Fibroblast of upper back skin (primary cell): ENCODE results near the gene BRME1.

Source experiments
- DNase-seq: peaks from one replicate; pipeline ENCODE4 v3.0.0-alpha.2; 2013

The BRME1 gene

GRCh38 chr19:13843104-13843921 lies 62.6 kb downstream of the BRME1 start:
- peak; percentile 74 for DNase-seq

GRCh38 chr19:13842291-13843103 lies 63.4 kb downstream of the BRME1 start:
- peak; percentile 78 for DNase-seq

DNA sequence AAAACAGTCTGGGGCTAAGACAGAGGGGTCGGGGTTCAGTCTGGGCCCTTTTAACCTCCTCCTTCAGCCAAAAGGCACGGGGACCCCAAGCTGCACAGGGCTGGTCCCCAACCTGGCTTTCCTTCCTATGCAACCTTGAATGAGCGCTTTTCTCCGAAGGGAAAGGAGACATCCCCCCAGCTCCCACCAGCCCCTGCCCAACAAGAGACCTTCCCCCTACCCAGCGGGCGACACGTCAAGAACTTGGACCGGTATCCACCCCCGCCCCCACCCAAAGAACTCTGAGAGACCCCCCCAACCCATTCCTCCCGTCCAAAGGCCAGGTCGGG lies 64.0 kb downstream of the BRME1 start:
- DNase-seq, result no peak

GRCh38 chr19:13841086-13841961 lies 64.6 kb downstream of the BRME1 start:
- no peak for DNase-seq

DNA sequence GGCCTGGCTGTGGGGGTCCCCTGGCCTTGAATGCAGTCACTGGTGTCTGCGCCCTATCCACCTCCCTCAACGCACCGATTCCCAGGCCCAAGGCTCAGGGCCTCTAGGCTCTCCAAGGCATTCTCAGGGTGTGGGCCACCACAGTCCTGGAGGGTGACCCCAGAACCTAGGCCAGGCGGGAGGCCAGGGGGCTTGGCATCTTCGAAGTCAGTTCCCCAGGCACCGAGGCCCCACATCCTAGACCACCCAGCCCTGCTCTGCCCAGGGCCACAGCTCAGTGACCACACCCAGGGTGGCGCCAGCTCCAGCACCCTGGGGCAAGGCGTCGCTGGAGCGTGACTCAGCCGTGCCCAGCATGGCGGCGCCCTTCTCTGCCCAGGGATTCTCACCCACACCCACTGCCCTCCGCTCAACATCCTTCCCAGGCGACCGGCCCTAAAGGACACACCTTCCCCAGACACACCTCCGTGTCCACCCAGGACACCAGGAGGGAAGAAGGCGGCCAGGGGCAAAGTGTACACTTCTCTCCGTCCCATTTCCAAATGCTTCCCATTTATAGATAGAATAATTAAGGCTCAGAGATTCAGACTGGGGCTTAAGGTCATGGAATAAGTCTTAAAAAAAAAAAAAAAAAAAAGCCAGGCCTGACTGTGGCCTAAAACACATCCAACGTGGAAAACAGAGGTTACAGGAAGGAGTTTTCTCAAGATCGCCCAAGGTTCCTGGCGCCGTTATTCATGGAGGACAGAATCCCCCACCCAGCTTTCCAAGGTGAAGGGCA lies 65.4 kb downstream of the BRME1 start:
- DNase-seq, result no peak

DNA sequence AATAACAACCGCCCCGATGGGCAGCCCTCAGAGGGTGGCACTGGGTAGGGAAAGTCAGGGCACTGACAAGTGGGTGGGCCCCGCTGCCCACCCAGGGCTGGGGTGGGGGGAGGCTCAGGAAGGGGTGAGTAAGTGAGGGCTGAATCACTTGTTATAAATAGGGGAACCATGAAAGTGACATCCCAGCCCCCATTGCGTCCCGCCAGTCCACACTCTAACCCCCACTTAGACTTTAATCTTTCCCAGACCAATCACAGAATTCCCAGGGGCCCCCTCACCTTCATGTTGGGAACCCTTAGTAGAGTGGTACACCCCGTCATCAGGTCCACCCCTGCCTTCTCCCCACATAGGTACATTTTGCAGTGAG lies 66.0 kb downstream of the BRME1 start:
- DNase-seq, result no peak

GRCh38 chr19:13839130-13839937 lies 66.6 kb downstream of the BRME1 start:
- DNase-seq, result peak; percentile 80

- DNase-seq, result no peak
Measured at GRCh38 chr19:13838435-13839129, 67.3 kb downstream of the BRME1 start.

DNA sequence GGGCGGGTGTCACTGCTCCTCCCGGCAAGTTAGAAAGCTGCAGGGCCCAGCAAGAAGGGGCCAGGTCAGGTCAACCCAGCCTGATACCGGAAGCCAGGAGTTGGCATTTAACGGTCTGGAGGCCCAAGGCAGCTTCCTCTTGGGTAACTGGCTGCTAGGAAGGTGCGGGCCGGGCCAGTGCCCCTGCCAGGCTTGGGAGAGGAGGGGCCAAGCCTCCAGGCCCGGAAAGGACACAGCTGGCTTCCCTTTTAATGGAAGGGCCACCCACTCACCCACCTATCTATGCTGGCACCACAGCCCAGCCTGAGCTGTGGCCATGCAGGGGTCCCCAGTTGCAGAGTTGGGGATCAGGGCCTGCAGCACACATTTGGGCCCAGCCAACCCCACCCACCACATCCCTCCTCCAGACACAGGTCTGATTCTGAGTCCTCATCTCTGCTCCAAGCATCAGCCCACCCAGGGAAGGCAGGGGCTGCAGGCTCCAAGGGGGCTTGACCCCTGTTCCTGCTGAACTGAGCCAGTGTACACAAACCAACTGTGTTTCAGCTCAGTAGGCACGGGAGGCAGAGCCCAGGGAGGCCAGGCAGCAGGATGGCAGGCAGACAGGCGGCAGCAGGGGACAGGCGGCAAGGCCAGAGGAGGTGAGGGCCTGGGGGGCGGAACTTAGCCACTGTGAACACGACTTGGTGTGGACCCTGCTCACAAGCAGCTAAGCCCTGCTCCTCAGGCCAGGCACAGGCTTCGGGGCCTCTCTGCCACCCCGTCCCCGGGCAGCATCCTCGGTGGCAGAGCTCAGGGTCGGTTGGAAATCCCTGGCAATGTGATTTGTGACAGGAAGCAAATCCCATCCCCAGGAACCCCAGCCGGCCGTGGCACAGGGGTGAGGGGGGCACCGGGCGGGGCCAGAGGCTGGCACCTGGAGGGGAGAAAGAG lies 69.9 kb downstream of the BRME1 start:
- DNase-seq, result no peak

DNA sequence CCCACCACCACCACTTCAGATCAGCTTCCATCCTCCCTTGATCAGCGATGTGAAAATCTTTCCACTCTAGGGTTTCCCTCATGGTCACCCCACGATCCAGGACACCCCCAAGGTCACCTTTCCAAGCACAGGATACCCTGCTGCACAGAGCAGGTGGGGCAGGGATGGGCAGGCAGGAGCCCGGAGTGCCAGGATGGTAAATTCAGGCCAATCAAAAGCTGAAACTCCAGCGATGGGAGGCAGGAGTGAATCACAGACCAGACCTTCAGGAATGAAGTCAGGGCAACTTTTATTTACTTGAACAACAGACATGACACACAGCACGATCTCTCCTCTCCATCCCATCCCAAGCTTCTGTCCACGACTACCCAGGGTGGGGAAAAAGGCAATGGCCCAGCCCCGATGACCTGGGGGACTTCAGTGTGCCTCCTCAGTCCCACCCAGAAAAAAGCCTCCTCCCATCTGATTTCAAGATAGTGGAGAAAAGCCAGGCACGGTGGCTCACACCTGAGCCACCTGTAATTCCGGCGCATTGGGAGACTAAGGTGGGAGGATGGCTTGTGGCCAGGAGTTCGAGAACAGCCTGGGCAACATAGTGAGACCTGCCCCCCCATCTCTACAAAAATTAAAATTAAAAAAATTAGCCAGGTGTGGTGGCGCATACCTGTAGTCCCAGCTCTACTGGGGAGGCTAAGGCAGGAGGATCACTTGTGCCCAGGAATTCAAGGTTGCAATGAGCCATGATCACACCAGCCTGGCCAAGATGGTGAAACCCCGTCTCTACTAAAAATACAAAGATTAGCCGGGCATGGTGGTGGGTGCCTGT lies 71.5 kb downstream of the BRME1 start:
- DNase-seq, result no peak

DNA sequence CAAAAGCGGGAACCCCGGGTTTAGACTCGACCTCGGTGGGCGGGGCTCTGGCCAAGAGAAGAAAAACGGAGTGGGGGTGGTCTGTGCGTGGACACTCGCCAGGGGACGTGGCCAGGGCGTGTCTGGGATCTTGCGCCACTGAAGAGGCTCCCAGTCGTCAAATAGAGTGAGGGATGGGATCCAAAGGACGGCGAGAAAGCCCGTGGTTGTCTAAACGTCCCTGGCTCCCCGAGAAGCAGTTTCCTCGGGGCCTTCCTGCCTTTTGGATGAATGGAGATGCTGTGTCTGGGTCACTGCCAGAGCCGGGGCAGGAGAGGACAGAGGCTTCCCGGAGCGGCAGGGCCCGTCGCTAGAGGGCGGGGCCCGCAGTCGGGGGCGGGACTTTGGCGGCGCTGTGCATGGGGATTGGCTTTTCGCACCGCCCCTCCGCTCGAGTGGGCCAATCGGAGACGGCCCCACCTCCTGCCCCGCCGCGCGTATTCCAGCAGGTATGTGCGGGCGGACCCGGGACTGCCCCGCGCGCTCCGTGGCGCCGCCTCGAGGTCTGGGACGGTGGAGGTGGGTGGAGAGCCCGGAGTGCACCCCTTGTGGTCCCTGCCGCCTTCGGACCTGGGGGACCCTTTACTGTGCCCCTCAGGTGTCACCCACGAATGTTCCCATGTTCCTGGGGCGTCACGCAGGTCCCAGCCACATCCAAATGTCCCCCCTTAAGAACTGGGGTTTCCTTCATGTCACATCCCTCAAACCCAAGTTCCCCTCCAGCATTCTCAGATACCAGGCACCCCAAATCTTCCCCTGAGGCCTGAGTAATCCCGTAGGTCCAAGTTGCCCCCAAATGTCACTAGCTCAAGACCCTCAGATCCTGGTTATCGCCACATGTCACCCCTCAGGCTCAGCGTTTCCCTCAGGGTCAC lies 72.3 kb downstream of the BRME1 start:
- DNase-seq, result peak; percentile 88
